ENCODE measurements around the gene IMPDH1.
A peak's percentile ranks its signal among the peaks of the same experiment; 100 is the strongest.

Gene IMPDH1

GRCh38 chr7:128404143-128404681, 5.6 kb downstream of the IMPDH1 start:
- peak overlapping the region; percentile 77 to 98 (median 93); a peak in 21 of 22 replicates for H3K9ac ChIP-seq
- peaks cover 40 to 76% (median 58%) of the 10 kb centered on the region in 11 experiments for H4K20me1 ChIP-seq
- no peaks in the 10 kb centered on the region for H3K27me3 ChIP-seq
- no peaks in the 10 kb centered on the region for H3K9me3 ChIP-seq (replicated peaks in 1 of 11)
- H3K4me1 ChIP-seq: peaks cover 51 to 66% (median 56%) of the 10 kb centered on the region in 10 experiments
- no peak for TF ChIP-seq Cebpa-rat (IDR thresholded peaks at IDR 0.05)
- H3K4me2 ChIP-seq: peak overlapping the region; percentile 91 to 100 (median 98)
- peak overlapping the region in 9 of 11 experiments; percentile 71 to 95 (median 91); a peak in 17 of 22 replicates for H3K27ac ChIP-seq
- peaks cover 38 to 52% (median 45%) of the 10 kb centered on the region in 11 experiments for H3K36me3 ChIP-seq
- H3K4me3 ChIP-seq: peak overlapping the region; percentile 86 to 99 (median 93)

- H3K9me3 ChIP-seq (replicated peaks in 1 of 11): no peaks in the 10 kb centered on the region
- H3K9ac ChIP-seq: peak overlapping the region; percentile 77 to 98 (median 93); a peak in 21 of 22 replicates
- peaks cover 43 to 57% (median 50%) of the 10 kb centered on the region in 11 experiments for H3K36me3 ChIP-seq
- H3K27me3 ChIP-seq: no peaks in the 10 kb centered on the region
- no peak for TF ChIP-seq Cebpa-rat (IDR thresholded peaks at IDR 0.05)
- H3K4me2 ChIP-seq: peak overlapping the region; percentile 91 to 100 (median 98)
- peaks cover 46 to 62% (median 51%) of the 10 kb centered on the region in 10 experiments for H3K4me1 ChIP-seq
- H4K20me1 ChIP-seq: peaks cover 44 to 76% (median 63%) of the 10 kb centered on the region in 11 experiments
- peak overlapping the region in 9 of 11 experiments; percentile 71 to 95 (median 91); a peak in 14 of 22 replicates for H3K27ac ChIP-seq
- H3K4me3 ChIP-seq: peak overlapping the region; percentile 86 to 99 (median 93); a peak in 18 of 20 replicates
Measured at GRCh38 chr7:128403676-128404075, 6.1 kb downstream of the IMPDH1 start.

- peak overlapping the region in 3 of 11 experiments; percentile 91 to 99 (median 98); a peak in 4 of 22 replicates for H3K4me2 ChIP-seq
- TF ChIP-seq Cebpa-rat (IDR thresholded peaks at IDR 0.05): no peak
- no peaks in the 10 kb centered on the region for H3K27me3 ChIP-seq
- H3K36me3 ChIP-seq: peaks cover 57 to 71% (median 64%) of the 10 kb centered on the region in 11 experiments
- H3K27ac ChIP-seq: 0 out of 22 replicates have a peak overlapping the region, but pooled peaks of 1 of the 11 experiments have one; percentile 95
- peaks cover 50 to 79% (median 71%) of the 10 kb centered on the region in 11 experiments for H4K20me1 ChIP-seq
- H3K4me3 ChIP-seq: no peak overlapping the region
- peaks cover 33 to 49% (median 37%) of the 10 kb centered on the region in 10 experiments for H3K4me1 ChIP-seq
- H3K9ac ChIP-seq: peak overlapping the region in 5 of 11 experiments; percentile 12 to 97 (median 85); a peak in 4 of 22 replicates
- no peaks in the 10 kb centered on the region for H3K9me3 ChIP-seq (replicated peaks in 1 of 11)
Measured at GRCh38 chr7:128402356-128402755, 7.4 kb downstream of the IMPDH1 start.

- Histone ChIP-seq H4K20me1 (peaks cover 57 to 97% (median 82%) of the 10 kb centered on the region in 11 experiments), H3K4me3 (no peak overlapping the region), H3K27ac (no peak overlapping the region), H3K9me3 (replicated peaks in 1 of 11) (no peaks in the 10 kb centered on the region), H3K4me2 (no peak overlapping the region), H3K36me3 (peaks cover 75 to 89% (median 82%) of the 10 kb centered on the region in 11 experiments), H3K4me1 (peaks cover 21 to 37% (median 25%) of the 10 kb centered on the region in 10 experiments), H3K27me3 (no peaks in the 10 kb centered on the region), H3K9ac (peak overlapping the region in 1 of 11 experiments; percentile 21; a peak in 1 of 22 replicates)
- TF ChIP-seq Cebpa-rat (IDR thresholded peaks at IDR 0.05): no peak
Measured at GRCh38 chr7:128400566-128400965, 9.2 kb downstream of the IMPDH1 start.

GRCh38 chr7:128399991-128400390, 9.8 kb downstream of the IMPDH1 start:
- Histone ChIP-seq H3K4me2 (no peak overlapping the region), H3K27me3 (no peaks in the 10 kb centered on the region), H4K20me1 (peaks cover 55 to 98% (median 81%) of the 10 kb centered on the region in 11 experiments), H3K9ac (no peak overlapping the region), H3K27ac (no peak overlapping the region), H3K4me1 (peaks cover 20 to 35% (median 24%) of the 10 kb centered on the region in 10 experiments), H3K9me3 (replicated peaks in 1 of 11) (no peaks in the 10 kb centered on the region), H3K4me3 (no peak overlapping the region), H3K36me3 (peaks cover 80 to 94% (median 87%) of the 10 kb centered on the region in 11 experiments)
- no peak for TF ChIP-seq Cebpa-rat (IDR thresholded peaks at IDR 0.05)

GRCh38 chr7:128398841-128399135, 11.0 kb downstream of the IMPDH1 start:
- no peak overlapping the region for H3K4me2 ChIP-seq
- H3K4me1 ChIP-seq: peaks cover 8 to 23% (median 12%) of the 10 kb centered on the region in 10 experiments
- no peaks in the 10 kb centered on the region for H3K27me3 ChIP-seq
- H3K9me3 ChIP-seq (replicated peaks in 1 of 11): no peaks in the 10 kb centered on the region
- H3K9ac ChIP-seq: no peak overlapping the region
- no peak overlapping the region for H3K4me3 ChIP-seq
- no peak overlapping the region for H3K27ac ChIP-seq
- H3K36me3 ChIP-seq: peaks cover 92 to 100% (median 99%) of the 10 kb centered on the region in 11 experiments
- no peak for TF ChIP-seq Cebpa-rat (IDR thresholded peaks at IDR 0.05)
- H4K20me1 ChIP-seq: peaks cover 46 to 98% (median 72%) of the 10 kb centered on the region in 11 experiments

GRCh38 chr7:128398016-128398840, 11.6 kb downstream of the IMPDH1 start:
- H3K9ac ChIP-seq: no peak overlapping the region
- no peak overlapping the region for H3K4me2 ChIP-seq
- no peaks in the 10 kb centered on the region for H3K9me3 ChIP-seq (replicated peaks in 1 of 11)
- peaks cover 91 to 99% (median 97%) of the 10 kb centered on the region in 11 experiments for H3K36me3 ChIP-seq
- H3K4me1 ChIP-seq: peaks cover 3 to 18% (median 7%) of the 10 kb centered on the region in 10 experiments; a peak in 19 of 20 replicates
- H3K4me3 ChIP-seq: no peak overlapping the region
- TF ChIP-seq Cebpa-rat (IDR thresholded peaks at IDR 0.05): no peak
- H3K27me3 ChIP-seq: no peaks in the 10 kb centered on the region
- peaks cover 42 to 97% (median 68%) of the 10 kb centered on the region in 11 experiments; a peak in 21 of 22 replicates for H4K20me1 ChIP-seq
- no peak overlapping the region for H3K27ac ChIP-seq

- H4K20me1 ChIP-seq: peaks cover 23 to 97% (median 65%) of the 10 kb centered on the region in 11 experiments; a peak in 21 of 22 replicates
- H3K9ac ChIP-seq: no peak overlapping the region
- H3K36me3 ChIP-seq: peaks cover 96 to 99% (median 98%) of the 10 kb centered on the region in 11 experiments
- no peak overlapping the region for H3K4me3 ChIP-seq
- H3K27ac ChIP-seq: no peak overlapping the region
- H3K9me3 ChIP-seq (replicated peaks in 1 of 11): no peaks in the 10 kb centered on the region
- peaks cover 0 to 10% (median 4%) of the 10 kb centered on the region in 10 experiments; a peak in 12 of 20 replicates for H3K4me1 ChIP-seq
- H3K27me3 ChIP-seq: no peaks in the 10 kb centered on the region
- no peak overlapping the region for H3K4me2 ChIP-seq
- no peak for TF ChIP-seq Cebpa-rat (IDR thresholded peaks at IDR 0.05)
Measured at GRCh38 chr7:128396357-128396756, 13.4 kb downstream of the IMPDH1 start.

- H3K36me3 ChIP-seq: peaks cover 90 to 97% (median 94%) of the 10 kb centered on the region in 11 experiments
- no peak overlapping the region for H3K4me3 ChIP-seq
- no peak overlapping the region for H3K9ac ChIP-seq
- no peaks in the 10 kb centered on the region for H3K27me3 ChIP-seq
- H4K20me1 ChIP-seq: peaks cover 17 to 97% (median 65%) of the 10 kb centered on the region in 11 experiments; a peak in 21 of 22 replicates
- peaks cover 0 to 16% (median 10%) of the 10 kb centered on the region in 10 experiments; a peak in 12 of 20 replicates for H3K4me1 ChIP-seq
- TF ChIP-seq Cebpa-rat (IDR thresholded peaks at IDR 0.05): no peak
- no peak overlapping the region for H3K4me2 ChIP-seq
- H3K27ac ChIP-seq: no peak overlapping the region
- H3K9me3 ChIP-seq (replicated peaks in 1 of 11): no peaks in the 10 kb centered on the region
Measured at GRCh38 chr7:128395748-128396147, 14.0 kb downstream of the IMPDH1 start.
